ENCODE results near the gene TBK1. TPM values are rescaled to one million over a fixed set of nuclear protein-coding genes. Genes with fewer than 3 reads are reported as not detected.

TBK1 gene
- total and polyA plus RNA-seq, 9 of the 15 experiments (the other 6 are each of a cell fraction or from before 2014, with no cell fraction given) = 20.4 to 42.0 (median 27.8) TPM

DNA sequence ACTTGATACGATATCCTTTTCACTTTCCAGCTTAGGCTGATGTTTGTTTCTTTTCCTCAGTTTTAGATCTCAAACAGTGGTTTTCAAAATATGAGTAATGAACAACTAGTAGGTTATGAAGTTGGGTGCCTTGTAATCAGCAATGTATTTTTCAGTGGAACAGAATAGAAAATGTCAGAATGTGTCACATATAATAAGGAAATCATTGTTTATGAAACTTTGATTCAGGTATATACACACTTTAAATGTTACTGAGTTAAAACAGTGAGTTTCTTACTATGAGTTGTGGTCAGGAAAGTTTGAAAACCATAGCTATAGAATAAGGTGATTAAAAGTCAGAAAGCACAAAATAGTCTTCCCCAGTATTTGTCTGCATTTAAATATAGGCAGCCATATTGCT, 39.8 kb downstream of the TBK1 start:
- in situ Hi-C loops (cut with MboI) = no loop called here
- no peak for TF ChIP-seq ZNF695 (CRISPR knock-in tag; IDR thresholded peaks at IDR 0.05)
- no peak for TF ChIP-seq ZFX (CRISPR knock-in tag; IDR thresholded peaks at IDR 0.05)
- TF ChIP-seq TEAD2 (tag; IDR thresholded peaks at IDR 0.05) = no peak
- no peak for TF ChIP-seq ZNF780A (CRISPR knock-in tag; IDR thresholded peaks at IDR 0.05)
- no peak for TF ChIP-seq ZNF239 (CRISPR knock-in tag; IDR thresholded peaks at IDR 0.05)
- TF ChIP-seq POLR3G (IDR thresholded peaks at IDR 0.05; ENCODE audit: extremely low read depth, insufficient read length, insufficient replicate concordance) = no peak
- TF ChIP-seq, protein P1, sequence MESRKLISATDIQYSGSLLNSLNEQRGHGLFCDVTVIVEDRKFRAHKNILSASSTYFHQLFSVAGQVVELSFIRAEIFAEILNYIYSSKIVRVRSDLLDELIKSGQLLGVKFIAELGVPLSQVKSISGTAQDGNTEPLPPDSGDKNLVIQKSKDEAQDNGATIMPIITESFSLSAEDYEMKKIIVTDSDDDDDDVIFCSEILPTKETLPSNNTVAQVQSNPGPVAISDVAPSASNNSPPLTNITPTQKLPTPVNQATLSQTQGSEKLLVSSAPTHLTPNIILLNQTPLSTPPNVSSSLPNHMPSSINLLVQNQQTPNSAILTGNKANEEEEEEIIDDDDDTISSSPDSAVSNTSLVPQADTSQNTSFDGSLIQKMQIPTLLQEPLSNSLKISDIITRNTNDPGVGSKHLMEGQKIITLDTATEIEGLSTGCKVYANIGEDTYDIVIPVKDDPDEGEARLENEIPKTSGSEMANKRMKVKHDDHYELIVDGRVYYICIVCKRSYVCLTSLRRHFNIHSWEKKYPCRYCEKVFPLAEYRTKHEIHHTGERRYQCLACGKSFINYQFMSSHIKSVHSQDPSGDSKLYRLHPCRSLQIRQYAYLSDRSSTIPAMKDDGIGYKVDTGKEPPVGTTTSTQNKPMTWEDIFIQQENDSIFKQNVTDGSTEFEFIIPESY (CRISPR knock-in tag; IDR thresholded peaks at IDR 0.05) = no peak
- no peak for TF ChIP-seq ZNF282 (CRISPR knock-in tag; IDR thresholded peaks at IDR 0.05)
- TF ChIP-seq, protein P2, sequence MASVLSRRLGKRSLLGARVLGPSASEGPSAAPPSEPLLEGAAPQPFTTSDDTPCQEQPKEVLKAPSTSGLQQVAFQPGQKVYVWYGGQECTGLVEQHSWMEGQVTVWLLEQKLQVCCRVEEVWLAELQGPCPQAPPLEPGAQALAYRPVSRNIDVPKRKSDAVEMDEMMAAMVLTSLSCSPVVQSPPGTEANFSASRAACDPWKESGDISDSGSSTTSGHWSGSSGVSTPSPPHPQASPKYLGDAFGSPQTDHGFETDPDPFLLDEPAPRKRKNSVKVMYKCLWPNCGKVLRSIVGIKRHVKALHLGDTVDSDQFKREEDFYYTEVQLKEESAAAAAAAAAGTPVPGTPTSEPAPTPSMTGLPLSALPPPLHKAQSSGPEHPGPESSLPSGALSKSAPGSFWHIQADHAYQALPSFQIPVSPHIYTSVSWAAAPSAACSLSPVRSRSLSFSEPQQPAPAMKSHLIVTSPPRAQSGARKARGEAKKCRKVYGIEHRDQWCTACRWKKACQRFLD (CRISPR knock-in tag; IDR thresholded peaks at IDR 0.05) = no peak
- no peak for TF ChIP-seq ZNF134 (CRISPR knock-in tag; conservative IDR thresholded peaks at IDR 0.05)
- no peak for TF ChIP-seq NFYB (IDR thresholded peaks at IDR 0.05; ENCODE audit: extremely low read depth, insufficient read length)
- TF ChIP-seq KLF10 (CRISPR knock-in tag; IDR thresholded peaks at IDR 0.05) = no peak
- TF ChIP-seq, protein P3, sequence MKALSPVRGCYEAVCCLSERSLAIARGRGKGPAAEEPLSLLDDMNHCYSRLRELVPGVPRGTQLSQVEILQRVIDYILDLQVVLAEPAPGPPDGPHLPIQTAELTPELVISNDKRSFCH (CRISPR knock-in tag; IDR thresholded peaks at IDR 0.05) = no peak
- TF ChIP-seq, protein P3 (tag; IDR thresholded peaks at IDR 0.05) = no peak
- TF ChIP-seq POU5F1 (IDR thresholded peaks at IDR 0.05; ENCODE audit: borderline replicate concordance, low read depth, low read length, partially characterized antibody) = no peak

More for the DNA sequence above, 39.8 kb downstream of the TBK1 start:
- Histone ChIP-seq H3K9me3 (replicated peaks; ENCODE audit: control insufficient read depth, insufficient read depth, low read depth, low read length) (no peaks in the 10 kb centered on the region), H3K9me1 (ENCODE audit: control insufficient read depth, insufficient read depth, low read length) (no peaks in the 10 kb centered on the region), H3K9ac (ENCODE audit: insufficient read depth in 1 of 2, low read depth in 2 of 2, low read length in 2 of 2) (no peak overlapping the region), H3K79me2 (ENCODE audit: control insufficient read depth, insufficient read depth, low read length) (no peaks in the 10 kb centered on the region), H4K20me1 (replicated peaks; ENCODE audit: control insufficient read depth, insufficient read depth, low read length) (no peaks in the 10 kb centered on the region), H3K4me1 (replicated peaks in 1 of 2; ENCODE audit: control insufficient read depth in 2 of 2, insufficient read depth in 2 of 2, low read length in 2 of 2) (no peaks in the 10 kb centered on the region), H3K4me3 (no peak overlapping the region), H3K27ac (ENCODE audit: extremely low read depth, low read depth, low read length) (no peak overlapping the region), H3K27me3 (ENCODE audit: control insufficient read depth in 2 of 2, insufficient read depth in 2 of 2, low read length in 2 of 2) (no peaks in the 10 kb centered on the region), H3K36me3 (ENCODE audit: control insufficient read depth, insufficient read depth, low read length) (peaks cover 72% of the 10 kb centered on the region), H2AFZ (ENCODE audit: low read depth, low read length) (no peak overlapping the region), H3K4me2 (ENCODE audit: insufficient read depth, low read length) (no peak overlapping the region)
- intact Hi-C loops (cut with micrococcal nuclease) = no loop called here
- ATAC-seq = no peak
- WGBS (ENCODE audit: insufficient coverage, low coverage, missing lambda C conversion rate) = 83% methylated on average over 1 of the region's 1 CpG
- BruUV-seq (replicated peaks) = no TSS peak
- no peak for DNase-seq (ENCODE audit: extremely low read depth in 1 of 4, low spot score in 3 of 4)
- CTCF ChIA-PET (ENCODE audit: low intra/inter-chr PET ratio) = no interaction called here
- FAIRE-seq = no peak
- POLR2A ChIA-PET = interaction anchor here (0.8 kb wide), 1 partner anchor 46 kb away, joined by 4 read pairs; no protein-coding TSS in a partner anchor
